NT2/D1 (cell line): ENCODE results near the gene APOBEC3B.

ENCODE experiments used
- SUZ12 ChIP-seq: IDR thresholded peaks from 2 replicates; pipeline ENCODE4 v1.6.1; 2011; ENCODE audit not compliant: insufficient read length, insufficient read depth; ENCODE audit errors: extremely low read depth
- YY1 ChIP-seq: IDR thresholded peaks from 2 replicates; pipeline ENCODE4 v1.6.1; 2011; ENCODE audit not compliant: insufficient read length, insufficient read depth
- ZNF274 ChIP-seq: IDR thresholded peaks from 2 replicates; pipeline ENCODE4 v1.6.1; 2011; ENCODE audit warnings: mild to moderate bottlenecking, low read depth, low read length

DNA sequence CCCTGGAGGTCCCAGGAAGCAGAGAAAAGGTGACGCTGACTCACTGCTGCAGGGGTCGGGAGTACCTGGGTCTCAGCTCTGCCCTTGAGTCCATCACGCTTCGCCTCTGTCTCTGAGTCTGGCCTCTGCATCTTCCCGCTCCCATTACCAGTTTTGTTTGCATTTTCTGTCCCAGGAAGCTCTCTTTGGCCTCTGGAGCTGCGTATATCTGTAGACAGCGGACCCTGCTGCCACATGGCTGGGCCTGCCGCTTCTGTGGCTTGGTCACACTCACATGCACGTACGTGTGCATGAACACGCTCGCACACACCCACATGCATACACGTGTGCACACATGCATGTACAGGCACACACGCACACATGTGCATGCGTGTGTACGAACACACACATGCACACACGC is 45.6 kb upstream of the APOBEC3B start:
- TF ChIP-seq YY1 (no peak), ZNF274 (no peak), SUZ12 (no peak)
